Gastroesophageal sphincter (tissue), 3 donors: ENCODE results near the gene TMEM266.

Source experiments
- POLR2A ChIP-seq, 2 donors: fragments of 450-650 bp; IDR thresholded peaks; one replicate each; pipeline ENCODE4 v1.6.1; 2017; ENCODE audit warnings: antibody characterized with exemption in 2 of 2, mild to moderate bottlenecking in 2 of 2, moderate library complexity in 1 of 2
- TF ChIP-seq, protein P1 (sequence below), 4 experiments: fragments of 200-600 bp in 2 of 4; fragments of 450-650 bp in 2 of 4; sonication (generic) in 1 of 4; IDR thresholded peaks; one replicate each; pipeline ENCODE4 v1.5.1; 2017 to 2019; ENCODE audit warnings: antibody characterized with exemption in 4 of 4, mild to moderate bottlenecking in 2 of 4, moderate library complexity in 2 of 4

DNA sequence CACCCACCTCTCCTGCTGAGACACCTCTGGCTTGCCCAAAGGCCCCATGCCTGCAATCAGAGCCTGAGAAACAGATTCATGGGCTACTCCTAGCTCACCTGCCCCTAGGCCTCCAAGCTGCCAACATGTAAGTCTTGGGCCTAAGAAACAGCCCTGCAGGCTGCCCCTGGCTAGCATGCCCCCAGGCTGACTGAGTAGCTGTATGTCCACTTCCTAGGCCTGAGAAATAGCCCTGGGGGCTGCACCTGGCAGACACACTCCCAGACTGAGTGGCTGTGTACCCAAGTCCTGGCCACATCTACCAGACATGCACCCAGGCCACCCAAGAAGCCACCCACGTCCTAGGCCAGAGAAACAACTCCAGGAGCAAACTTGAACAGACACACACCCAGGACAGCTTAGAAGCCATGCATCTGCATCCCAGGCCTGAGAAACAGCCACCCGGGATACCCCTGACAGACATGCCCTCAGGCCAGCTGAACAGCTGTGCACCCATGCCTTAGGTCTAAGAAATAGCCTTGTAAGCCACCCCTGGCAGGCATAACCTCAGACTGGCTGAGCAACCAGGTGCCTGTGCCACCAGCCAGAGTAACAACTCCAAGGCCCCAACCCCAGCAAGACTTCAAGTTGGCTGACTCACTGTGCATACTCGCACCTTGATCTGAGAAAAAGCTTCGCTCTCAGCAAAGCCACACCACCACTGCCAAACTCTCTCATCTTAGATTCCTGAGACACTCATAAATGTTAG is 35.6 kb upstream of the TMEM266 start:
- no peak for TF ChIP-seq POLR2A (IDR thresholded peaks at IDR 0.05)
- TF ChIP-seq, protein P1, sequence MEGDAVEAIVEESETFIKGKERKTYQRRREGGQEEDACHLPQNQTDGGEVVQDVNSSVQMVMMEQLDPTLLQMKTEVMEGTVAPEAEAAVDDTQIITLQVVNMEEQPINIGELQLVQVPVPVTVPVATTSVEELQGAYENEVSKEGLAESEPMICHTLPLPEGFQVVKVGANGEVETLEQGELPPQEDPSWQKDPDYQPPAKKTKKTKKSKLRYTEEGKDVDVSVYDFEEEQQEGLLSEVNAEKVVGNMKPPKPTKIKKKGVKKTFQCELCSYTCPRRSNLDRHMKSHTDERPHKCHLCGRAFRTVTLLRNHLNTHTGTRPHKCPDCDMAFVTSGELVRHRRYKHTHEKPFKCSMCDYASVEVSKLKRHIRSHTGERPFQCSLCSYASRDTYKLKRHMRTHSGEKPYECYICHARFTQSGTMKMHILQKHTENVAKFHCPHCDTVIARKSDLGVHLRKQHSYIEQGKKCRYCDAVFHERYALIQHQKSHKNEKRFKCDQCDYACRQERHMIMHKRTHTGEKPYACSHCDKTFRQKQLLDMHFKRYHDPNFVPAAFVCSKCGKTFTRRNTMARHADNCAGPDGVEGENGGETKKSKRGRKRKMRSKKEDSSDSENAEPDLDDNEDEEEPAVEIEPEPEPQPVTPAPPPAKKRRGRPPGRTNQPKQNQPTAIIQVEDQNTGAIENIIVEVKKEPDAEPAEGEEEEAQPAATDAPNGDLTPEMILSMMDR (IDR thresholded peaks at IDR 0.05): no peak
